Ammon's horn (tissue), 1 donor: ENCODE results near the gene SRCAP.

Experiments used
- DNase-seq: peaks from one replicate; pipeline ENCODE4 v3.0.0-alpha.2; 2016; ENCODE audit warnings: low spot score

The SRCAP gene

GRCh38 chr16:30737794-30738648, 39.0 kb downstream of the SRCAP start:
- no peak for DNase-seq

GRCh38 chr16:30738984-30739951, 40.3 kb downstream of the SRCAP start:
- no peak for DNase-seq

- DNase-seq: no peak
Measured at GRCh38 chr16:30740364-30741251, 41.6 kb downstream of the SRCAP start.

GRCh38 chr16:30741461-30741914, 42.5 kb downstream of the SRCAP start:
- peak; percentile 43 for DNase-seq

- no peak for DNase-seq
Measured at GRCh38 chr16:30743716-30744115, 44.7 kb downstream of the SRCAP start.

GRCh38 chr16:30744183-30744582, 45.2 kb downstream of the SRCAP start:
- no peak for DNase-seq

GRCh38 chr16:30745082-30745481, 46.1 kb downstream of the SRCAP start:
- no peak for DNase-seq

- DNase-seq: no peak
Measured at GRCh38 chr16:30746638-30747175, 47.7 kb downstream of the SRCAP start.

- no peak for DNase-seq
Measured at GRCh38 chr16:30747331-30747730, 48.4 kb downstream of the SRCAP start.

- DNase-seq: peak; percentile 100
Measured at GRCh38 chr16:30747799-30748633, 49.0 kb downstream of the SRCAP start, which contains the start of gene PHKG2. Gene PHKG2, plus strand, starts transcription at chr16:30748425. Its CDS starts 396 bp downstream, at chr16:30748821.

GRCh38 chr16:30748634-30749445, 49.9 kb downstream of the SRCAP start:
- DNase-seq: no peak

- DNase-seq: no peak
Measured at GRCh38 chr16:30750201-30750600, 51.2 kb downstream of the SRCAP start.

- no peak for DNase-seq
Measured at GRCh38 chr16:30750876-30751465, 52.0 kb downstream of the SRCAP start.

- DNase-seq: no peak
Measured at GRCh38 chr16:30753596-30753995, 54.6 kb downstream of the SRCAP start.

GRCh38 chr16:30755955-30756780, 57.2 kb downstream of the SRCAP start:
- no peak for DNase-seq

- no peak for DNase-seq
Measured at GRCh38 chr16:30756781-30757100, 57.8 kb downstream of the SRCAP start.

GRCh38 chr16:30757316-30757715, 58.3 kb downstream of the SRCAP start:
- no peak for DNase-seq

GRCh38 chr16:30758988-30759491, 60.1 kb downstream of the SRCAP start:
- peak; percentile 59 for DNase-seq
